Measurements from ENCODE around the gene WNT5B.
"Not testable (repeated sequence)": the region's sequence is repeated elsewhere in the genome, so short reads cannot be mapped to it uniquely, and the experiment has no call there.

WNT5B gene

DNA sequence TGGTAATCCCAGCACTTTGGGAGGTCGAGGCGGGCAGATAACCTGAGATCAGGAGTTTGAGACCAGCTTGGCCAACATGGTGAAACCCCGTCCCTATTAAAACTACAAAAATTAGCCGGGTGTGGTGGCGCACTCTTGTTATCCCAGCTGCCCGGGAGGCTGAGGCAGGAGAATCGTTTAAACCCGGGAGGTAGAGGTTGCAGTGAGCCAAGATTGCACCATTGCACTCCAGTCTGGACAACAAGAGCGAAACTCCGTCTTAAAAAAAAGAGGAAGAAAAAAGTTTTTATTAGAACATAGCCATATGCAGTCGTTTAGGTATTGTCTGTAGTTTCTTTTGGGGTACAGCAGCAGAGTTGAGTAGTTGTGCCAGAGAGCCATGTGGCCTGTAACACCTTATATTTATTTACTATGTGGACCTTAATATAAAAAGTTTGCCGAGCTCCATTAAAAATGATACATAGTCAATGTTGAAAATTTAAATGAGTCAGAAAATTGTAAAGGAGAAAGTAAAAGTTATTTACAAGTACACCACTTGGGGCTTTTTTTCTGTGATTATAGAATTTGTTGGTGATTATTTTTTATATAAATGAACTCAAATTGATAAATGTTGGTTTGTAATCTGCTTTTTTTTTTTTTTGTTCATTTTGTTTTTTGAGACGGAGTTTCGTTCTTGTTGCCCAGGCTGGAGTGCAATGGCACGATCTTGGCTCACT, 64.0 kb downstream of the WNT5B start:
- no peak for DNase-seq

DNA sequence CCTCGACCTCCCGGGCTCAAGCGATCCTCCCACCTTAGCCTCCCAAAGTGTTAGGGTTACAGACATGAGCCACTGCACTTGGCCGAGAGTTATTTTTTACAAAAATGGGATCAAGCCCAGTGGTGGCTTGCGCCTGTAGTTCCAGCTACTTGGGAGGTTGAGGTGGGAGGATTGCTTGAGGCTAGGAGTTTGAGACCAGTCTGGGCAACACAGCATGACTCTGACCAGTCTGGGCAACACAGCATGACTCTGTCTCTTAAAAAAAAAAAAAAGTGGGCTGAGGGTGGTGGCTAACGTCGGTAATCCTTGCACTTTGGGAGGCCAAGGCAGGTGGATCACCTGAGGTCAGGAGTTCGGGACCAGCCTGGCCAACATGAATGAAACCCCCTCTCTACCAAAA, 66.1 kb downstream of the WNT5B start:
- DNase-seq = not testable (repeated sequence)

DNA sequence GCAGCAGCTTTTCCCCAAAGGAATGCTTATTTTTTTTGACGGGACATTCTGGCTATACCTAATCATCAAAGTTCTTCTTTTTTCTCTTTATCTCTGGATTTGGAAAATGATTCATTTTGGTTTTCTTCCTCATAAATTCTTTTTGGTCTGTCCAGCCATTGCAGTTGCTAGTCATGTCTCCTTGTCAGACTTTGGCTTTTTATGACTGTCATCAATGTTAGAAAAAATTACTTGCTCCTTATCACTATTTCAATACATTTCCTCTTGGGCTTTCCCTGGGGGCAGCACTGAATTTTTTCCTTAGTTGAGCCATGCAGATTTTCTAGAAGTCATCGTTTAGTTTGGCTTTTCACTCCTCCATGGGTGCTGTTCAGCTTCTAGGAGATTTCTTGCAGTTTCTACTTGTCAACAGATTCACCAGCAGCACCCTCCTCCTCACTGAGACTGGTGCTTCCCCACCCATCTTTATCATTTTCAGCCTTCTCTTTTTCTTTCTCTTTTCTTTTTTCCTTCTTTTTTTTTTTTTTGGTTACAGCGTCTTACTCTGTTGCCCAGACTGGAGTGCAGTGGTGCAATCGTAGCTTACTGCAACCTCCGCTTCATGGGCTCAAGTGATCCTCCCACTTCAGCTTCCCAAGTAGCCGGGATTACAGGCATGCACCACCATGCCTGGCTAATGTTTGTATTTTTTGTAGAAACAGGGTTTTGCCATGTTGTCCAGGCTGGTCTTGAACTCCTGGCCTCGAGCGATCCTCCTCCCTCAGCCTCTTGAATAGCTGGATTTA, 67.0 kb downstream of the WNT5B start:
- DNase-seq = no peak

DNA sequence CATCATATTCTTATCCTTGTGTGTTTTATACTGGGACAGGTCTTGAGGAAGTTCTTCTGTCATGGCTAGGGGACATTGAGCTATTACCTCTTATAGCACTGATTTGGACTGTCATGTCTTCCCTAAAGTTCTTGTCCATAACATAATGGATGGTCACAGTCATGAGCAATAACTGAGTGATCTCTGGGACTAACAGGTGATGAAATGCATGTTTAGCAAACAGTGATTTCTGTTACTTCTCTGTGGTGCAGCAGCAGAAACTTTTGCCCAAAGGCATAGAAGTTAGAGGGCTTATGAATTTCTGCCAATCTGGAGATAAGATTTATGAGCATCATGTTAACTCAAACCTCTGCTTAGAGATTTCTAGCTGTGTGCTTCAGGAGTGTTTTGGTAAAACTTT, 67.8 kb downstream of the WNT5B start:
- DNase-seq = no peak
